GM12865 (cell line): ENCODE measurements around the gene MYO7B.

Experiments
- DNase-seq: peaks from one replicate; pipeline ENCODE4 v3.0.0; 2010; ENCODE audit warnings: low read depth
- H3K4me3 ChIP-seq: 2 replicates; pipeline ENCODE4 v1.5.1; 2011; ENCODE audit warnings: mild to moderate bottlenecking, low read depth, low read length, control low read depth
- TF ChIP-seq, protein P1 (sequence below): IDR thresholded peaks from 2 replicates; pipeline ENCODE4 v1.5.1; 2011; ENCODE audit warnings: low read length, control low read depth, low read depth, inconsistent platforms; ENCODE audit not compliant: insufficient read depth; ENCODE audit errors: missing control alignments

The MYO7B gene

GRCh38 chr2:127598711-127599110 lies 63.2 kb downstream of the MYO7B start:
- no peak for DNase-seq
- no peak overlapping the region for H3K4me3 ChIP-seq
- TF ChIP-seq, protein P1, sequence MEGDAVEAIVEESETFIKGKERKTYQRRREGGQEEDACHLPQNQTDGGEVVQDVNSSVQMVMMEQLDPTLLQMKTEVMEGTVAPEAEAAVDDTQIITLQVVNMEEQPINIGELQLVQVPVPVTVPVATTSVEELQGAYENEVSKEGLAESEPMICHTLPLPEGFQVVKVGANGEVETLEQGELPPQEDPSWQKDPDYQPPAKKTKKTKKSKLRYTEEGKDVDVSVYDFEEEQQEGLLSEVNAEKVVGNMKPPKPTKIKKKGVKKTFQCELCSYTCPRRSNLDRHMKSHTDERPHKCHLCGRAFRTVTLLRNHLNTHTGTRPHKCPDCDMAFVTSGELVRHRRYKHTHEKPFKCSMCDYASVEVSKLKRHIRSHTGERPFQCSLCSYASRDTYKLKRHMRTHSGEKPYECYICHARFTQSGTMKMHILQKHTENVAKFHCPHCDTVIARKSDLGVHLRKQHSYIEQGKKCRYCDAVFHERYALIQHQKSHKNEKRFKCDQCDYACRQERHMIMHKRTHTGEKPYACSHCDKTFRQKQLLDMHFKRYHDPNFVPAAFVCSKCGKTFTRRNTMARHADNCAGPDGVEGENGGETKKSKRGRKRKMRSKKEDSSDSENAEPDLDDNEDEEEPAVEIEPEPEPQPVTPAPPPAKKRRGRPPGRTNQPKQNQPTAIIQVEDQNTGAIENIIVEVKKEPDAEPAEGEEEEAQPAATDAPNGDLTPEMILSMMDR = no peak

GRCh38 chr2:127599211-127599610 lies 63.7 kb downstream of the MYO7B start:
- H3K4me3 ChIP-seq = no peak overlapping the region
- no peak for DNase-seq

DNA sequence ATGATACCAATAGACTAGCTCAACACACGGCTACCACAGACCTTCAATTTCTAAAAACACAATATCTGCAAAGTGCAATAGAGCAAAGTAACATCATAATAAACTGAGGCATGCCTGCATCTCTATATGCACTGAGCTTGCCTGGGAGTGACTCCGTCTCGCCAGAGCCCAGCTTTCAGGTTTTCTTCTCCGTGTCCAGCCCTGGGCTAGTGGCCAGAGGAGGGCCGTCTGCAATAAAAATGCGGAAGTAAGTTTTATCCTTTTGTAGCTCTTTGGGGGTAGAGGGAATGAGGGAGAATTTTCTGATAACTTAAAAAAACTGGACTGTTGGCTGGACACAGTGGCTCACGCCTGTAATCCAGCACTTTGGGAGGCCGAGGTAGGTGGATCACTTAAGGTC lies 69.5 kb downstream of the MYO7B start:
- TF ChIP-seq, protein P1 = no peak
- no peak overlapping the region for H3K4me3 ChIP-seq
- DNase-seq = no peak

More at GRCh38 chr2:127599211-127599610, 63.7 kb downstream of the MYO7B start:
- TF ChIP-seq, protein P1 = no peak

GRCh38 chr2:127605691-127606263 lies 70.3 kb downstream of the MYO7B start:
- DNase-seq = no peak
- H3K4me3 ChIP-seq = no peak overlapping the region
- TF ChIP-seq, protein P1 = no peak

- TF ChIP-seq, protein P1 = no peak
- no peak overlapping the region for H3K4me3 ChIP-seq
- DNase-seq = no peak
Measured at GRCh38 chr2:127606625-127607398, 71.3 kb downstream of the MYO7B start.

- no peak for DNase-seq
- H3K4me3 ChIP-seq = no peak overlapping the region
- TF ChIP-seq, protein P1 = no peak
Measured at GRCh38 chr2:127607399-127607908, 72.0 kb downstream of the MYO7B start.
